HCT116 (cell line): ENCODE measurements around the gene CNPY1. TPM values are rescaled to one million over a fixed set of nuclear protein-coding genes. Genes with fewer than 3 reads are reported as not detected.

Experiments used
- ATAC-seq: fragments of 200-7000 bp; cut with Tn5 transposase; 2 replicates; pipeline ENCODE4 v1.9.1; 2020; ENCODE audit warnings: mild to moderate bottlenecking, moderate library complexity
- BruUV-seq: library from RNA; stranded (reverse); fragments of 400-500 nt; replicated peaks from 2 replicates; lab custom pipeline; 2021; lab: Mats Ljungman, UMichigan
- CTCF ChIA-PET: fragments of 300-600 bp; sonication (Branson Sonifier 250); formaldehyde crosslinking; loops from one replicate; lab custom pipeline; 2021; ENCODE audit warnings: antibody characterized with exemption; lab: Charles Lee
- POLR2A ChIA-PET: fragments of 300-600, 350-600 bp; sonication (Branson Sonifier 250); formaldehyde crosslinking; loops from one replicate; lab custom pipeline; 2021; ENCODE audit warnings: antibody characterized with exemption; lab: Charles Lee
- RAD21 ChIA-PET, 2 experiments: fragments of 300-600 bp; sonication (Branson Sonifier 250); formaldehyde crosslinking; loops; one replicate each; lab custom pipeline; 2023; ENCODE audit warnings: low total read pairs in 2 of 2; ENCODE audit not compliant: uncharacterized antibody in 2 of 2, unreplicated experiment in 2 of 2, low non-redundant PET in 1 of 2; lab: Charles Lee
- DNase-seq: peaks from one replicate; pipeline ENCODE4 v3.0.0-alpha.2; 2010; ENCODE audit warnings: low read depth, low spot score
- H2AFZ ChIP-seq: fragments of 200-600 bp; shearing (Covaris generic), sonication (generic); 2 replicates; pipeline ENCODE4 v1.6.1; 2017; ENCODE audit warnings: low read depth, mixed run types, mixed read lengths, antibody characterized with exemption, low read length; ENCODE audit not compliant: poor library complexity, severe bottlenecking
- H3K27ac ChIP-seq: 2 replicates; pipeline ENCODE4 v1.5.1; 2012; ENCODE audit warnings: low read depth, low read length
- H3K27me3 ChIP-seq: fragments of 200-600 bp; sonication (generic); 2 replicates; pipeline ENCODE4 v1.6.1; 2016; ENCODE audit warnings: mixed run types, low read length, mixed read lengths; ENCODE audit not compliant: insufficient read depth
- H3K36me3 ChIP-seq, 2 experiments: fragments of 200-500 bp in 1 of 2; fragments of 200-600 bp in 1 of 2; sonication (Bioruptor generic) in 1 of 2; sonication (generic) in 1 of 2; 2 replicates each; pipeline versions ENCODE4 v1.5.1 to v1.6.1; 2014 to 2016; ENCODE audit warnings: low read length in 2 of 2, inconsistent platforms in 1 of 2, mixed read lengths in 1 of 2, mixed run types in 1 of 2; ENCODE audit not compliant: insufficient read depth in 2 of 2, control insufficient read depth in 1 of 2
- H3K4me1 ChIP-seq, 2 experiments: fragments of 200-600 bp in 1 of 2; sonication (generic) in 1 of 2; 2 replicates each; pipeline versions ENCODE4 v1.5.1 to v1.6.1; 2012 to 2017; ENCODE audit warnings: low read length in 2 of 2, inconsistent platforms in 1 of 2, mild to moderate bottlenecking in 1 of 2, mixed read lengths in 1 of 2, mixed run types in 1 of 2, moderate library complexity in 1 of 2; ENCODE audit not compliant: insufficient read depth in 2 of 2, control insufficient read depth in 1 of 2
- H3K4me2 ChIP-seq: fragments of 200-600 bp; sonication (generic); 2 replicates; pipeline ENCODE4 v1.6.1; 2017; ENCODE audit warnings: mixed run types, low read length, mixed read lengths
- H3K4me3 ChIP-seq, 2 experiments: fragments of 200-600 bp in 1 of 2; sonication (generic) in 1 of 2; replicated peaks in 1 of 2; 2 replicates each; pipeline ENCODE4 v1.5.1; 2011 to 2016; ENCODE audit warnings: low read length in 2 of 2, control low read depth in 1 of 2, low read depth in 1 of 2, mild to moderate bottlenecking in 1 of 2, mixed read lengths in 1 of 2, mixed run types in 1 of 2
- H3K79me2 ChIP-seq: fragments of 200-600 bp; sonication (generic); 2 replicates; pipeline ENCODE4 v1.6.1; 2017; ENCODE audit warnings: mild to moderate bottlenecking, mixed run types, low read length, moderate library complexity, mixed read lengths; ENCODE audit not compliant: insufficient read depth
- H3K9ac ChIP-seq: fragments of 200-600 bp; sonication (generic); 2 replicates; pipeline ENCODE4 v1.6.1; 2016; ENCODE audit warnings: low read length, mixed read lengths
- H3K9me2 ChIP-seq: fragments of 200-600 bp; sonication (generic), shearing (Covaris generic); 2 replicates; pipeline ENCODE4 v1.6.1; 2017; ENCODE audit warnings: mixed run types, mild to moderate bottlenecking, moderate library complexity; ENCODE audit not compliant: insufficient read depth
- H3K9me3 ChIP-seq, 2 experiments: fragments of 200-500 bp in 1 of 2; fragments of 200-600 bp in 1 of 2; sonication (Bioruptor generic) in 1 of 2; sonication (generic) in 1 of 2; 2 replicates each; pipeline ENCODE4 v1.6.1; 2014 to 2017; ENCODE audit warnings: low read length in 2 of 2, mixed read lengths in 2 of 2, inconsistent platforms in 1 of 2, low read depth in 1 of 2, mild to moderate bottlenecking in 1 of 2, mixed run types in 1 of 2, moderate library complexity in 1 of 2; ENCODE audit not compliant: control insufficient read depth in 1 of 2, insufficient read depth in 1 of 2
- H4K20me1 ChIP-seq: fragments of 200-600 bp; sonication (generic), shearing (Covaris generic); 2 replicates; pipeline ENCODE4 v1.6.1; 2017; ENCODE audit warnings: mixed run types, mild to moderate bottlenecking, moderate library complexity; ENCODE audit not compliant: insufficient read depth
- ATF3 ChIP-seq: IDR thresholded peaks from 2 replicates; pipeline ENCODE4 v1.6.1; 2012
- EGR1 ChIP-seq: IDR thresholded peaks from 2 replicates; pipeline ENCODE4 v1.6.1; 2012; ENCODE audit warnings: low read depth
- JUND ChIP-seq: IDR thresholded peaks from 2 replicates; pipeline ENCODE4 v1.6.1; 2012
- POLR2AphosphoS5 ChIP-seq: IDR thresholded peaks from 2 replicates; pipeline ENCODE4 v1.6.1; 2011; ENCODE audit warnings: mild to moderate bottlenecking, low read depth, low read length, moderate library complexity
- SIN3A ChIP-seq: IDR thresholded peaks from 2 replicates; pipeline ENCODE4 v1.6.1; 2012; ENCODE audit warnings: low read depth
- SRF ChIP-seq: IDR thresholded peaks from 2 replicates; pipeline ENCODE4 v1.6.1; 2012; ENCODE audit warnings: low read depth
- YY1 ChIP-seq: IDR thresholded peaks from 2 replicates; pipeline ENCODE4 v1.6.1; 2011; ENCODE audit warnings: low read length, low read depth, moderate library complexity, mild to moderate bottlenecking; ENCODE audit not compliant: insufficient replicate concordance; ENCODE audit errors: extremely low read depth
- ZNF274 ChIP-seq: fragments of 200-500 bp; sonication (Bioruptor generic); IDR thresholded peaks from 2 replicates; pipeline ENCODE4 v1.6.1; 2014; ENCODE audit warnings: mild to moderate bottlenecking, low read depth, low read length, inconsistent platforms
- intact Hi-C: fragments of 100-400 bp; cut with micrococcal nuclease; formaldehyde crosslinking; loops from 2 replicates; pipeline ENCODE4 v1.10.0; 2022
- total RNA-seq: library from RNA; stranded (reverse); gene quantifications from one replicate; pipeline ENCODE4 v1.2.1, GENCODE V29; 2021; ENCODE audit not compliant: unreplicated experiment

The CNPY1 gene
- total RNA-seq, 1 experiment from 2014 or later = not detected

GRCh38 chr7:155487509-155488482, 58.6 kb downstream of the CNPY1 start:
- CTCF ChIA-PET = no interaction called here

DNA sequence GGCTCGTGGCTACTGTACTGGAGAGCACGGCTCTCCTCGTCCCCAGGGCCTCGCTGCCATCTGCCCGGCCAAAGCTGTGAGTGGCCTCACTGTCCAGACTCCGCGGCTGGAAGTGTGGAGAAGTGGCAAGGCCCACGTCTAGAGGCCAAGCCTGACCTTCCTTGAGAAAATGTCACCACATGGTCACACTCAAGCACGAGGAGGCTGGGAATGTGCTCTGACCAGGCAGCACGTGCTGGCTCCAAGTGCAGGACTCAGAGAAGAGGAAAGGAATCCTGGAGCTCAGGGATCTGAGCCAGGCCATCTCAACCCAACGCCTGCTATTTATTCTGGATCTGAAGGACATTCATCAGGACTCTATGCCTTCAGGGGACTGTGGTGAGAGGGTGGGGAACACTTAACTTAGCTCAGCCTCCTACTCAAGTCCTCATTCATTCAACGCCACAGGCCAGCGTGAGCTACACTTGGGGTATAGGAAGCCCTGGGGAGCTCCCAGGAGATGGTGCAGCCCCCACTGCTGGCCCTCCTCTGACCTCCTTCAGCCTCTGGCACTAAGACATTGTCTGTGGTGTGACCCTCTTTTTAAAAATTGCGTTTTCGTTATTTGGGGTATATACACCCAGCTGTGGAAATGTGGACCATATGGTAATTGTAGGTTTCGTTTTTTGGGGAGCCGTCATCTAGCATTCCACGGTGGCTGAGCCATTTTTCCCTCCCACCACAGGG, 59.4 kb downstream of the CNPY1 start:
- DNase-seq (no peak), ATAC-seq (no peak)
- Histone ChIP-seq H2AFZ (no peak overlapping the region), H3K4me2 (no peak overlapping the region), H3K9ac (no peak overlapping the region), H3K27ac (no peak overlapping the region), H3K4me1 (no peaks in the 10 kb centered on the region; a peak in 1 of 4 replicates), H3K36me3 (no peaks in the 10 kb centered on the region), H3K4me3 (no peak overlapping the region), H4K20me1 (no peaks in the 10 kb centered on the region), H3K9me2 (no peaks in the 10 kb centered on the region), H3K79me2 (no peaks in the 10 kb centered on the region), H3K27me3 (no peaks in the 10 kb centered on the region), H3K9me3 (peaks cover 0 to 5% of the 10 kb centered on the region in 2 experiments; a peak in 1 of 4 replicates)
- TF ChIP-seq ATF3 = no peak
- TF ChIP-seq YY1 = no peak
- TF ChIP-seq EGR1 = no peak
- TF ChIP-seq ZNF274 = no peak
- ChIA-PET POLR2A (no interaction called here), RAD21 (no interaction called here), CTCF (no interaction called here)
- no TSS peak for BruUV-seq
- intact Hi-C loops = no loop called here

More at GRCh38 chr7:155487509-155488482, 58.6 kb downstream of the CNPY1 start:
- Histone ChIP-seq H3K27me3 (0 out of 2 replicates have a peak, but pooled peaks cover 7% of the 10 kb centered on the region), H2AFZ (no peak overlapping the region), H3K4me3 (no peak overlapping the region), H3K9ac (no peak overlapping the region), H3K4me1 (no peaks in the 10 kb centered on the region; a peak in 1 of 4 replicates), H3K9me3 (no peaks in the 10 kb centered on the region)
- intact Hi-C loops = no loop called here
- RAD21 ChIA-PET = no interaction called here
- TF ChIP-seq SRF (no peak), JUND (no peak), SIN3A (no peak), POLR2AphosphoS5 (no peak)
- TF ChIP-seq, all 23 proteins: peak for 0
- H3K4me2 ChIP-seq = no peak overlapping the region
- no peaks in the 10 kb centered on the region for H4K20me1 ChIP-seq
- no peaks in the 10 kb centered on the region for H3K36me3 ChIP-seq
- no peaks in the 10 kb centered on the region for H3K79me2 ChIP-seq
- H3K9me2 ChIP-seq = no peaks in the 10 kb centered on the region
- DNase-seq = no peak
- POLR2A ChIA-PET = no interaction called here
- ATAC-seq = no peak
- BruUV-seq = no TSS peak
- no peak overlapping the region for H3K27ac ChIP-seq
